H1 (cell line): Measurements from ENCODE around the gene PIAS1. TPM values are rescaled to one million over a fixed set of nuclear protein-coding genes. Genes with fewer than 3 reads are reported as not detected.

ENCODE experiments used
- CTCF ChIA-PET: fragments of 300-600 bp; sonication (Branson Sonifier 250); formaldehyde crosslinking; loops from one replicate; lab custom pipeline; 2021; ENCODE audit not compliant: partially characterized antibody; lab: Charles Lee
- POLR2A ChIA-PET: fragments of 300-600 bp; sonication (Branson Sonifier 250); formaldehyde crosslinking; loops from one replicate; lab custom pipeline; 2021; ENCODE audit warnings: inconsistent platforms; ENCODE audit not compliant: partially characterized antibody; lab: Charles Lee
- DNase-seq, 2 experiments: peaks; one replicate each; pipeline versions ENCODE4 v3.0.0 to v3.0.0-alpha.2; 2010 to 2022; ENCODE audit warnings: low spot score in 2 of 2, low read depth in 1 of 2, mixed read lengths in 1 of 2
- FAIRE-seq: peaks from 2 replicates; lab custom pipeline; 2011; peaks lifted over from hg19 to GRCh38; lab: Jason Lieb, UNC
- H2AFZ ChIP-seq: 2 replicates; pipeline ENCODE4 v1.8.1; 2012; ENCODE audit warnings: low read length, inconsistent platforms
- H2AK5ac ChIP-seq: 2 replicates; pipeline ENCODE4 v1.6.1; 2013; ENCODE audit warnings: low read depth, low read length
- H2BK120ac ChIP-seq: replicated peaks from 2 replicates; pipeline ENCODE3; 2013; ENCODE audit warnings: low read depth, low read length, inconsistent platforms
- H2BK12ac ChIP-seq: 2 replicates; pipeline ENCODE4 v1.6.1; 2013; ENCODE audit warnings: low read depth, low read length
- H2BK15ac ChIP-seq: 2 replicates; pipeline ENCODE4 v1.6.1; 2013; ENCODE audit warnings: low read length
- H2BK20ac ChIP-seq: 2 replicates; pipeline ENCODE4 v1.6.1; 2013; ENCODE audit warnings: low read length
- H2BK5ac ChIP-seq: 2 replicates; pipeline ENCODE4 v1.6.1; 2013; ENCODE audit warnings: low read depth, low read length
- H3K14ac ChIP-seq: 2 replicates; pipeline ENCODE4 v1.6.1; 2013; ENCODE audit warnings: inconsistent platforms; ENCODE audit not compliant: insufficient read length
- H3K18ac ChIP-seq: 2 replicates; pipeline ENCODE4 v1.6.1; 2013; ENCODE audit warnings: low read length; ENCODE audit errors: extremely low read depth
- H3K23ac ChIP-seq: 2 replicates; pipeline ENCODE4 v1.6.1; 2013; ENCODE audit warnings: inconsistent platforms; ENCODE audit not compliant: insufficient read length
- H3K23me2 ChIP-seq: 2 replicates; pipeline ENCODE4 v1.6.1; 2013; ENCODE audit warnings: low read depth, low read length
- H3K27ac ChIP-seq: 2 replicates; pipeline ENCODE4 v1.6.1; 2011; ENCODE audit warnings: low read depth, low read length, inconsistent platforms
- H3K27me3 ChIP-seq, 4 experiments: replicated peaks in 1 of 4; 1 replicate in 1 of 4; 2 replicates in 3 of 4; pipeline versions ENCODE4 v1.6.1 to v1.8.1; 2011 to 2013; ENCODE audit warnings: low read length in 3 of 4, mild to moderate bottlenecking in 3 of 4, inconsistent platforms in 2 of 4, mixed read lengths in 2 of 4, moderate library complexity in 1 of 4; ENCODE audit not compliant: control insufficient read depth in 3 of 4, insufficient read depth in 3 of 4; ENCODE audit errors: extremely low read depth in 1 of 4
- H3K36me3 ChIP-seq, 4 experiments: 2 replicates each; pipeline versions ENCODE4 v1.6.1 to v1.8.1; 2011 to 2013; ENCODE audit warnings: mild to moderate bottlenecking in 4 of 4, low read length in 3 of 4, moderate library complexity in 2 of 4, control low read depth in 1 of 4, inconsistent platforms in 1 of 4; ENCODE audit not compliant: insufficient read depth in 4 of 4, control insufficient read depth in 2 of 4
- H3K4ac ChIP-seq: replicated peaks from 2 replicates; pipeline ENCODE3; 2013; ENCODE audit warnings: low read length, low read depth, mixed read lengths, inconsistent platforms; ENCODE audit not compliant: insufficient read length
- H3K4me1 ChIP-seq, 4 experiments: replicated peaks in 1 of 4; 1 replicate in 1 of 4; 2 replicates in 3 of 4; pipeline versions ENCODE4 v1.6.1 to v1.8.1; 2011 to 2013; ENCODE audit warnings: low read length in 3 of 4, inconsistent platforms in 2 of 4, mixed read lengths in 1 of 4; ENCODE audit not compliant: insufficient read depth in 4 of 4, control insufficient read depth in 3 of 4
- H3K4me2 ChIP-seq, 2 experiments: 2 replicates each; pipeline versions ENCODE4 v1.6.1 to v1.8.1; 2011 to 2013; ENCODE audit warnings: low read depth in 2 of 2, low read length in 2 of 2, control low read depth in 1 of 2, inconsistent platforms in 1 of 2, mild to moderate bottlenecking in 1 of 2; ENCODE audit not compliant: insufficient read depth in 1 of 2
- H3K4me3 ChIP-seq, 4 experiments: fragments of 200-600, 300-600 bp in 1 of 4; sonication (generic), shearing (Covaris generic), sonication (Bioruptor Twin) in 1 of 4; 2 replicates each; pipeline versions ENCODE4 v1.5.1 to v1.8.1; 2011 to 2016; ENCODE audit warnings: low read length in 4 of 4, low read depth in 3 of 4, control low read depth in 2 of 4, inconsistent platforms in 2 of 4, mild to moderate bottlenecking in 2 of 4, mixed read lengths in 1 of 4, moderate library complexity in 1 of 4; ENCODE audit not compliant: insufficient read depth in 2 of 4; ENCODE audit errors: extremely low read depth in 1 of 4
- H3K56ac ChIP-seq: replicated peaks from 2 replicates; pipeline ENCODE3; 2013; ENCODE audit warnings: low read depth, mild to moderate bottlenecking, mixed read lengths, low read length, inconsistent platforms; ENCODE audit not compliant: insufficient read length
- H3K79me1 ChIP-seq: 2 replicates; pipeline ENCODE4 v1.6.1; 2013; ENCODE audit warnings: low read depth, low read length, control low read depth
- H3K79me2 ChIP-seq, 2 experiments: 2 replicates each; pipeline versions ENCODE4 v1.6.1 to v1.8.1; 2012 to 2013; ENCODE audit warnings: low read length in 2 of 2, mild to moderate bottlenecking in 2 of 2, inconsistent platforms in 1 of 2; ENCODE audit not compliant: insufficient read depth in 2 of 2, control insufficient read depth in 1 of 2
- H3K9ac ChIP-seq, 4 experiments: replicated peaks in 1 of 4; 1 replicate in 1 of 4; 2 replicates in 3 of 4; pipeline versions ENCODE4 v1.6.1 to v1.8.1; 2011 to 2013; ENCODE audit warnings: low read depth in 3 of 4, low read length in 3 of 4, control low read depth in 2 of 4, mild to moderate bottlenecking in 2 of 4, moderate library complexity in 2 of 4, inconsistent platforms in 1 of 4; ENCODE audit errors: extremely low read depth in 1 of 4
- H3K9me3 ChIP-seq, 2 experiments: 2 replicates each; pipeline versions ENCODE4 v1.6.1 to v1.8.1; 2012 to 2013; ENCODE audit warnings: mild to moderate bottlenecking in 2 of 2, moderate library complexity in 2 of 2, control low read depth in 1 of 2, inconsistent platforms in 1 of 2, low read depth in 1 of 2, low read length in 1 of 2, mixed read lengths in 1 of 2; ENCODE audit not compliant: insufficient read depth in 2 of 2
- H4K20me1 ChIP-seq, 2 experiments: replicated peaks in 1 of 2; 2 replicates each; pipeline versions ENCODE3 to v1.8.1; 2011 to 2013; ENCODE audit warnings: inconsistent platforms in 2 of 2, low read length in 2 of 2, mild to moderate bottlenecking in 1 of 2; ENCODE audit not compliant: insufficient read depth in 2 of 2, control insufficient read depth in 1 of 2
- H4K5ac ChIP-seq: 2 replicates; pipeline ENCODE4 v1.6.1; 2013; ENCODE audit warnings: low read length, low read depth, mixed read lengths, inconsistent platforms; ENCODE audit not compliant: insufficient read length
- H4K8ac ChIP-seq: 2 replicates; pipeline ENCODE4 v1.8.0; 2013; ENCODE audit warnings: mild to moderate bottlenecking, moderate library complexity, low read length, inconsistent platforms; ENCODE audit not compliant: insufficient read depth; ENCODE audit errors: extremely low read depth
- H4K91ac ChIP-seq: replicated peaks from 2 replicates; pipeline ENCODE3; 2013; ENCODE audit warnings: low read length, mixed read lengths, inconsistent platforms; ENCODE audit not compliant: insufficient read length
- CHD1 ChIP-seq: IDR thresholded peaks from 2 replicates; pipeline ENCODE4 v1.6.1; 2012; ENCODE audit warnings: low read depth, low read length, improper control_type of control experiment
- CHD2 ChIP-seq: IDR thresholded peaks from 2 replicates; pipeline ENCODE4 v1.6.1; 2012; ENCODE audit warnings: low read length, improper control_type of control experiment
- EZH2 ChIP-seq: fragments of 200-600 bp; sonication (generic); IDR thresholded peaks from 2 replicates; pipeline ENCODE4 v1.7.1; 2012; ENCODE audit warnings: low read depth, mild to moderate bottlenecking, moderate library complexity, low read length, inconsistent platforms; ENCODE audit not compliant: severe bottlenecking
- GABPA ChIP-seq: IDR thresholded peaks from 2 replicates; pipeline ENCODE4 v1.6.1; 2011; ENCODE audit warnings: mild to moderate bottlenecking, low read length, moderate library complexity, borderline replicate concordance; ENCODE audit not compliant: insufficient read depth
- POLR2AphosphoS5 ChIP-seq: IDR thresholded peaks from 2 replicates; pipeline ENCODE4 v1.6.1; 2011; ENCODE audit warnings: low read depth, low read length
- POU5F1 ChIP-seq: IDR thresholded peaks from 2 replicates; pipeline ENCODE4 v1.6.1; 2011; ENCODE audit warnings: low read depth, mild to moderate bottlenecking, low read length, moderate library complexity
- RXRA ChIP-seq: IDR thresholded peaks from 2 replicates; pipeline ENCODE4 v1.6.1; 2011; ENCODE audit warnings: low read depth, mild to moderate bottlenecking, low read length, moderate library complexity; ENCODE audit not compliant: insufficient read depth
- SAP30 ChIP-seq: fragments of 300-600 bp; sonication (generic); IDR thresholded peaks from 2 replicates; pipeline ENCODE4 v1.7.1; 2012; ENCODE audit warnings: low read length, moderate library complexity, mild to moderate bottlenecking, inconsistent platforms; ENCODE audit not compliant: insufficient read depth, insufficient replicate concordance
- SIN3A ChIP-seq, 2 experiments: IDR thresholded peaks in 1 of 2; conservative IDR thresholded peaks in 1 of 2; 2 replicates each; pipeline ENCODE4 v1.6.1; 2011 to 2012; ENCODE audit warnings: low read length in 2 of 2, improper control_type of control experiment in 1 of 2, low read depth in 1 of 2, mild to moderate bottlenecking in 1 of 2
- SP4 ChIP-seq: IDR thresholded peaks from 2 replicates; pipeline ENCODE4 v1.6.1; 2012; ENCODE audit warnings: low read length, inconsistent platforms
- TBP ChIP-seq: IDR thresholded peaks from 2 replicates; pipeline ENCODE4 v1.6.1; 2011; ENCODE audit warnings: low read depth, low read length, improper control_type of control experiment
- WGBS, 2 experiments: shearing (Covaris generic) in 1 of 2; methylation state at CpG; one replicate each; pipeline versions ENCODE4 v1.1.6 to v1.1.7; 2013 to 2015; ENCODE audit warnings: low lambda C conversion rate in 2 of 2, mixed read lengths in 2 of 2, inconsistent platforms in 1 of 2, low coverage in 1 of 2, missing lambda C conversion rate in 1 of 2; ENCODE audit not compliant: insufficient replicate concordance in 2 of 2, insufficient coverage in 1 of 2, insufficient read length in 1 of 2; ENCODE audit errors: extremely low coverage in 1 of 2, missing lambda C conversion rate in 1 of 2; 5-methylcytosine and 5-hydroxymethylcytosine counted together
- polyA plus RNA-seq, 7 experiments: library from polyadenylated mRNA; depleted of rRNA in 3 of 7; stranded (reverse) in 5 of 7; unstranded in 2 of 7; fragments of >200 nt in 5 of 7; fragments of 200-250 nt in 2 of 7; gene quantifications; 1 replicate in 5 of 7; 2 replicates in 1 of 7; 4 replicates in 1 of 7; pipeline versions ENCODE4 v1.2.1 to v1.2.3, GENCODE V29; 2011 to 2013; ENCODE audit warnings: missing spikeins in 2 of 7, mixed read lengths in 2 of 7
- total RNA-seq: library from RNA; stranded (reverse); fragmentation: NEBNext Ultra II Directional; extraction: Animal tissue kit (Norgen Biotek cat#: 25700); gene quantifications from 2 replicates; pipeline ENCODE4 v1.2.1, GENCODE V29; 2021

The PIAS1 gene
- total and polyA plus RNA-seq, 2 of the 8 experiments (the other 6 are each of a cell fraction or from before 2014, with no cell fraction given), result 30.8 to 34.5 TPM

- POLR2A ChIA-PET, result no interaction called here
Measured at GRCh38 chr15:68143785-68144184, 89.7 kb downstream of the PIAS1 start.

More at GRCh38 chr15:68143785-68144184, 89.7 kb downstream of the PIAS1 start:
- Histone ChIP-seq H2BK12ac (no peak overlapping the region), H2BK15ac (no peak overlapping the region), H3K79me1 (no peaks in the 10 kb centered on the region; the same call in 1 of the 2 replicates), H2BK5ac (no peak overlapping the region), H3K27ac (no peak overlapping the region), H4K5ac (no peak overlapping the region), H2BK20ac (no peak overlapping the region), H3K4me3 (no peak overlapping the region), H2AK5ac (no peak overlapping the region), H3K23ac (no peak overlapping the region), H2BK120ac (no peak overlapping the region), H3K9ac (no peak overlapping the region), H3K27me3 (no peaks in the 10 kb centered on the region), H3K4ac (no peak overlapping the region), H3K79me2 (no peaks in the 10 kb centered on the region), H3K4me1 (no peaks in the 10 kb centered on the region), H3K14ac (no peak overlapping the region), H2AFZ (no peak overlapping the region), H3K9me3 (no peaks in the 10 kb centered on the region), H4K91ac (no peak overlapping the region), H3K23me2 (peaks cover 1% of the 10 kb centered on the region; the same call in 1 of the 2 replicates), H3K4me2 (no peak overlapping the region), H3K18ac (no peak overlapping the region), H3K56ac (no peak overlapping the region), H4K20me1 (no peaks in the 10 kb centered on the region), H3K36me3 (peaks cover 0 to 11% (median 2%) of the 10 kb centered on the region in 4 experiments; a peak in 3 of 8 replicates), H4K8ac (no peak overlapping the region)
- CTCF ChIA-PET, result no interaction called here
- no peak for DNase-seq
- TF ChIP-seq CHD2 (no peak), POLR2AphosphoS5 (no peak), TBP (no peak), CHD1 (no peak), SIN3A (conservative IDR thresholded peaks at IDR 0.05 in 1 of 2, IDR thresholded peaks at IDR 0.05 in 1 of 2; ENCODE audit: low read depth in 1 of 2, low read length in 2 of 2) (no peak), POU5F1 (no peak), RXRA (no peak), SAP30 (no peak), EZH2 (no peak), GABPA (no peak), SP4 (no peak)
- no peak for FAIRE-seq
- WGBS, 2 experiments, result 86% methylated on average over 1 of the region's 1 CpG; no CpG with 5 or more reads in 1 of the 2 experiments
